ENCODE data around the gene GIMD1.

DNA sequence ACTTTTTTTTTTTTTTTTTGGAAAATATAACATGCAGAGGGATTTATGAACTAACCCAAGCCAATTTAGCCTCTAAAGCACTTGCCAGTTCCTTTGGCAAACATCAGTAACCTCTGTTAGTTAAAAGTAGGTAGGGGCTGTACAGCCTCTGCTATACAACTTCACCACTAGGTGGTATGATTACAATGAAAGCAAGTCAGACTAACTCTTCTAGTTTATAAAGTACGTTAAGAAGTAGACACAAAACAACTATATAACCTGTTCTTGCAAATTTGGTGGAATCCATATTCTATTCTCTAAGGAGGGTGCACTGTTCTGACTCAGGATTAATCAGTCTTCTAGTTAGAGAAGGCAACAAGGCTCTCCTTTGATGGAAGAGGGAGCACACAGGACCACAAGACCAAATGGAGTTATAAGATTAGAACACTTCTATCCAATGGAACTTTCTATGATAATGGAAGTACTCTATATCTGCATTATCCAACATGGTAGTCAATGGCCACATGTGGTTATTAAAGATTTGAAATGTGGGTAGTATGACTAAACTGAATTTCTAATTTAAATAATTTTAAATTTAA lies 39.4 kb downstream of the GIMD1 start:
- TF ChIP-seq POLR2AphosphoS5 (IDR thresholded peaks at IDR 0.05): no peak
- TF ChIP-seq, protein P1, sequence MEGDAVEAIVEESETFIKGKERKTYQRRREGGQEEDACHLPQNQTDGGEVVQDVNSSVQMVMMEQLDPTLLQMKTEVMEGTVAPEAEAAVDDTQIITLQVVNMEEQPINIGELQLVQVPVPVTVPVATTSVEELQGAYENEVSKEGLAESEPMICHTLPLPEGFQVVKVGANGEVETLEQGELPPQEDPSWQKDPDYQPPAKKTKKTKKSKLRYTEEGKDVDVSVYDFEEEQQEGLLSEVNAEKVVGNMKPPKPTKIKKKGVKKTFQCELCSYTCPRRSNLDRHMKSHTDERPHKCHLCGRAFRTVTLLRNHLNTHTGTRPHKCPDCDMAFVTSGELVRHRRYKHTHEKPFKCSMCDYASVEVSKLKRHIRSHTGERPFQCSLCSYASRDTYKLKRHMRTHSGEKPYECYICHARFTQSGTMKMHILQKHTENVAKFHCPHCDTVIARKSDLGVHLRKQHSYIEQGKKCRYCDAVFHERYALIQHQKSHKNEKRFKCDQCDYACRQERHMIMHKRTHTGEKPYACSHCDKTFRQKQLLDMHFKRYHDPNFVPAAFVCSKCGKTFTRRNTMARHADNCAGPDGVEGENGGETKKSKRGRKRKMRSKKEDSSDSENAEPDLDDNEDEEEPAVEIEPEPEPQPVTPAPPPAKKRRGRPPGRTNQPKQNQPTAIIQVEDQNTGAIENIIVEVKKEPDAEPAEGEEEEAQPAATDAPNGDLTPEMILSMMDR (IDR thresholded peaks at IDR 0.05): peak in 2 of 4 experiments; percentile 16 to 40
- no peak for TF ChIP-seq POLR2A (IDR thresholded peaks at IDR 0.05)
